ENCODE data around the gene ANK2.

Gene ANK2

DNA sequence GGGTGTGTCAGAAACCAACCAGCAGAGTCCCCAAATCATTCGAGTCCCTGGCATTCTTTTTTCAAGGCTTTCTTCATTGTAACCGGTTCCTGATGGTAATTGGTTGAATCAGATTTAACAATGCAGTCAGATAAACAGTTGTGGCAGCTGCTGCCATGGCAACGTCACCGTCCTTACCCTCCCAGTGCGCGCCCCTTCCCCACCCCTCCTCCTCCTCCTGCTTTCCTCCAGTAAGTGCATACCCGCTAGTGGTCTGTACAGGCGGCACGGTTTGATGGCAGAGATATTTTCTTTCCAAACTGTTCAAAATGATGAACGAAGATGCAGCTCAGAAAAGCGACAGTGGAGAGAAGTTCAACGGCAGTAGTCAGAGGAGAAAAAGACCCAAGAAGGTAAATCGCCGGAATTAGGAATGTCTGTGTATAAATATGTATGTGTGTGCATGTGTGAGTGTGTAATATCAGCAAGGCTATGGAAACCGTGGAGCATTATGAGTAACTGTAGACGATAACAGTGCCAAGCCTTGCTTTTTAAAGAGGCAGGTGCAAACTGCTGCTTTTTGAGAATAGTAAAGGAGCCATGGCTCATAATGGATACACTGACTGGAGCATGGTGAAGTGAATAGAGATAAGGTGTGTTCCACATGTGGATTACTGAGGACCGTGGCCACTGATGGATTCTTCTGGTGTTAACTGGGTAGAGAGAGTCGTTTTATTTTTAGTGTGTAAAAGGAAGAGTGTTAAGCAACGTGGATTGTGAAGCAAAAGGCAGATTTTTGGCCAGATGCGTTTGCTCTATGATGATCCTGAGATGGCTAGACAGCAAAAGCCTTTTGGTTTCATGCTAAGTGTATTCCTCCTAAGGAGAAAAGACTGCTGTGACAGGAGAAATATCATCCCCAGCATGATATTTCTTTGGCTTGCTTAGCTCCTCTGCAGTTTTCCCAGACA lies at the start of gene ANK2:
Gene ANK2 (plus strand): TSS at position 233 of the 950 bp plus-strand sequence. CDS start 76 bp downstream, at position 309.
- no peak for DNase-seq (ENCODE audit: low spot score)

DNA sequence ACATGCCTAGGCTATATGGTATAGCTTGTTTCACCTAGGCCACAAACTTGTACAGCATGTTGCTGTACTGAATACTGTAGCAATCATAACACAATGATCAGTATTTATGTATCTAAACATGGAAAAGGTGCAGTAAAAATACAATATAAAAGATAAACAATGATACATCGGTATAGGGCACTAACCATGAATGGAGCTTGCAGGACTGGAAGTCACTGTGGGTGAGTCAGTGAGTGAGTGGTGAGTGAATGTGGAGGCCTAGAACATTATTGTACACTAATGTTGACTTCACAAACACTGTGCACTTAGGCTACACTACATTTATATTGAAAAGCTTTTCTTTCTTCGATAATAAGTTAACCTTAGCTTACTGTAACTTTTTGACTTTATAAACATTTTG lies 45.6 kb upstream of the ANK2 start:
- DNase-seq (ENCODE audit: low spot score): no peak

DNA sequence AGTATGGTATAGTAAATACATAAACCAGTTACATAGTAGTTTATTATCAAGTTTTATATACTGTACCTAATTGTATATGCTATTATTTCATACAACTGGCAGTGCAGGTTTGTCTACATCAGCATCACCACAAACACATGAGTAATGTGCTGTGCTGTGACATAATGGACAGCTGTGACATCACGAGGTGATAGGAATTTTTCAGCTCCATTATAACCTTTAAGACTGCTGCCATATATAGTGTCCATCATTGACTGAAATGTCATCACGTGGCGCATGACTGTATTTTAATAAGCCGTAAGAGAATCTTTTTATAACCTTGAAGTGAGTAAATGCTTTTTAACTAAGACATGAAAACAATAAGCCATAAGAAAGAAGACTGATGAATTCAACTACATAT lies 44.8 kb upstream of the ANK2 start:
- DNase-seq (ENCODE audit: low spot score): no peak

DNA sequence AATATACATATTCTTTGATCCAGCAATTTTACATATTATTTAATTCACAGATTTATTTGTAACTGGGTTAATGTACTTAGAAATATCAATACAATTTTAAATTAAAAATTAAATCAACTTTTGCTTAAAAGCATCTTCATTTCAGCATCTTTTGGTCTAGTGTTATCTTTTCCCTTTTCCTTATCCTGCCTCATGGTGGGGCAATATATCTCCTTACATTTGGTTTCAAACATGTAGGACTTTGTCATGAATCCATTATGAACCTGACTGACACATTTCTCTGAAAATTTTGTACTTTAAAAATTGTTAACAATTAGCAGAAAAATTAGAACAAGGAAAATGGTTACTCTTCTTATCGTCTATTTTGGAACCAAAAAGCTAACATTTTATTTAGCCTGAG lies 42.8 kb upstream of the ANK2 start:
- DNase-seq (ENCODE audit: low spot score): no peak

DNA sequence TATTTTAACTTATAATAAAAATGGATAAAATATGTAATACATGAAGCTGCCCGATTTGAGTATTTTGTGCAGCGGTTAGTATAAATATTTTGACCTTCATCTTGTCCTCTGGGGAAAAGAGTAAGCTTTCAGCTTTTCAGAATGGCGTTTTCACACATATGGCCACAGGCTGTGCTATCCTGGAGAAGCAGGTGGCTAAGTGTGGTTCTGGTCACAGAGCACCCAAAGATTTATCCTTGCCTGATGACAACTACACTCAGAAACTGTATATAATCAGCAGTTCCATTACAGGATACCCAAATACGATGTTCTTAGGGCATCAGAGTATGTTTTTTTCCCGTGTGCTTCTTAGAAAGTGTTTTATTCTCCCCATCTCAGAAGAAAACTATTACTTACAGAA lies 42.3 kb upstream of the ANK2 start:
- DNase-seq (ENCODE audit: low spot score): no peak

DNA sequence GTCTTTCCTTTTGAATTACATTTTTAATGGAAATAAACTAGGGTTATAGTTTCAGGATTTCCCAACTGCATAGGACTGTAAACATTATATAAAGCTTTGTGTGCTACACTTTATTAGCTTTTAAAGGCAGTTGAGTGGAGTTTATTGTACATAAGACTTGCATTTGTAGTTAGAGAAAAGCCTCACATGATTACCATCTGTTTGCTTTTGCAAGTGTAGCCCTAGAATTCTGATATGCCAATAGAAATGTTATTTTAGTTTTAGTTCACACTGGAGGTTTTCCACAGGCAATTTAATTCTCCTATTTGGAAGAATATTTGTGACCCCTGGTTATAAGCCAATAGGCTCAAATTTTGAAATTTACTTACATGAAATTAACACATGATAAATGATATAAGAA lies 41.3 kb upstream of the ANK2 start:
- DNase-seq (ENCODE audit: low spot score): no peak

DNA sequence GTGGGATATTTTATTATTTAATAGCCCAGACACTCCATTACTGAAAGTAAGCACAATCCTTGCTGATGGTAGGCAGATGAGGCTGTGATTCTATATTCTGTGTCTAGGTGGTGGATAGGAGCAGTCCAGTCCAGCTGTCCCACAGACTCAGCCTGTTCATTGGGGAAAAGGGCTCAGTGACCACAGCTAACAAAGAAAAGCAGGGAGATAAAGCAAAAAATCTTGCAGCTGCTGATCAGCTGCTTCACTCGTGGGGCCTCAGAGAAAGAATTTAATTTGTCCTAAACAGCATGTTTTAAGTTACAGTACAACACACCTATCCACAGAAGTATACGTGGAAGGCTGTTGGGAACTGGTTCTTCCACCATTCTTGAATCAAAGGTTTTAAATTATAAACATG lies 40.7 kb upstream of the ANK2 start:
- no peak for DNase-seq (ENCODE audit: low spot score)

DNA sequence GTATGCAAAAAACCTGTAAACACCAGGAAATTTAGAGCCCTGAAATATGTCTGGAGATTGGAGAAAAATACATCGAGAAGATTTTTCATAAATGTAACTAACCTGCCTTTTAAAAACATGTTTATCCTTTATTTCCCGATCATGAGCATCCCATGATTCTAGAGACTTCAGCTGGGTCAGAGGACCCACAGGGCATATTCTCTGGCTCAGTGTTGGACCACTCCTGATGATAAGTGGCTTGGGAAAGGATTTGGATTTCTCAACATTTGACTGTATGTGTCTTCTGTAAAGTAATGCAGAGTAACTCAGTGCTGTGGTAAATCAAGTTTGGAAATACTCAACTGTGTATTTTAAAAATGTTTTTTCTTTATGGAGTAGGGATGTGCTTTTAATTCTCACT lies 40.0 kb upstream of the ANK2 start:
- DNase-seq (ENCODE audit: low spot score): no peak

DNA sequence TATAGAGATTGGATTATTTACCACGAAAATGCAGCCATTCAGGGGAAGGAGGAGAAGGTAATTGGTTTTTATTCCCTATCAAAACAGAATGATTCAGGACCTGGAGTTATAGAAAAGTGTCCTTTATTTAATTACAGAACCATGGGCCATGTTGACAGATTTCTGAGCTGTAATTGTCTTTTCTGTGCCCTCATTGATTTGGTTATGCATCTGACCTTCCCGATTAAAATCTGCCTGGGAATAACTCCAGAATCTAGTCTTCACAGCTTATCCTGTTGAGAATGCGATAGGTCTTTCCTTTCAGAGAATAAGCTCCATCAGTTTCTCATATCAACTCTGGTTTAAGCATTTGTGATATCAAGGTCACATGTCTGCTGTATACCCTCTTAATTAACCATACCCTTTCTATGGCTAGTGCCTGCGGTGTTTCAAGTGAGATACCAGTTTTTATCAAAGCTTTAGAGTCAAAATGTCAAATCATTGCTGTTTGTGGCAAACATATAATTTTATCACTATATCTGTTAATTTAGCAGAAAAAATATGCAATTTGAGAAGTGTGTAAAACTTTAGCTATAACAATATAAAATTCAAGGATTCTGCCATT lies 37.2 kb upstream of the ANK2 start:
- DNase-seq (ENCODE audit: low spot score): no peak

DNA sequence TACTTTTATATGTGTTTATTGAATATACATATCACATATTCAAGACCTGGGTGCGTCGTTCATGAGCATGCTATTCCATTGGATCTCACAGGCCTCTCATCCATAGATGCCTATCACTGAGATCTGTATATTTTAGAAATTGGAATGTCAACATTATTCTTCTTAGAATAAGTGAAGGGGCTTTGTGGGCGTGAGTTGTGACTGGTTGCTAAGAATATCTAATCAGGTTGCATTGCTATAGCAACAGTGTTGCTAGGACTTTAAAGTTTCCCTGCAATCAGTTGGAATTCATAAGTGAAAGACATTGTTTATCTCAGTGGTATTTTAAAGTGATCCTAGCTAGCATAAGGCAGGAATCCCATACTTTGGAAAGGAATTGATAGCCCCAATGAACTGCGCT lies 36.7 kb upstream of the ANK2 start:
- DNase-seq (ENCODE audit: low spot score): no peak

DNA sequence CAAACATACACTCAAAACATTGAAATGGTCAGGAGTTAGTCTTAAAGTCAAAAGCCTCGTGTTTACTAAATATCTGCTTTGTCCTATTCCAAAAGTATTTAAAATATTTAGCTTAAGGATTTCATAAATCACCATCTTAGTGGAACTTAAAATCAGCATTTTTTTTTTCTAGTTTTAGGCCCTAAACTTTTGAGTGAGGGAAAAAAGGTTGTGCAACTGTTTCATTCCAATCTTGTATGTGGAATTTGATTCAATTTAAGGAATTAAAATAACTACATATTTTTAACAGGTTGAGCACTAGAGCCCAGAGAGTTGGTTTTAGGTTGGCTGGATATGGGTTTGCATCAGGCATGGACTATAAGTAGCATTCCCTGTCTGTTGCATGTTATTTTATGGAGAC lies 35.7 kb upstream of the ANK2 start:
- DNase-seq (ENCODE audit: low spot score): no peak

DNA sequence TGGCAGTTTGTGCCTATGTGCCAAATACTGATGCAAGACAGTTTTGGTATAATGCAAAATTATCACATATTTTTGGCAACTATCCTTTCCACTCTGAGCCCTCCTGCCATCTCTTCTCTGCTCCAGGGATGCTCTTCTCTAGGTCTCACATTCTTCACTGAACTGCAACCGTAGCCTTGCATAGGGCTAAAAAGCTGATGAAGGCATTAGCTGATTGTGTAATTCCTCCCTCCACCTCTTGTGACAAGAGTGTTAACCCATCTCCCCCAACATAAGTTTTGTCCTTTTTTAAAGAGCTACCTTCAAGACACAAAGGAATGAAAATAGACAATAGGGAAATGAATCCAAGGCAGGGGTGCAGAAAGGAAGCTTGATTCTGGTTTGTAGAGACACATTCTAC lies 33.1 kb upstream of the ANK2 start:
- DNase-seq (ENCODE audit: low spot score): no peak

DNA sequence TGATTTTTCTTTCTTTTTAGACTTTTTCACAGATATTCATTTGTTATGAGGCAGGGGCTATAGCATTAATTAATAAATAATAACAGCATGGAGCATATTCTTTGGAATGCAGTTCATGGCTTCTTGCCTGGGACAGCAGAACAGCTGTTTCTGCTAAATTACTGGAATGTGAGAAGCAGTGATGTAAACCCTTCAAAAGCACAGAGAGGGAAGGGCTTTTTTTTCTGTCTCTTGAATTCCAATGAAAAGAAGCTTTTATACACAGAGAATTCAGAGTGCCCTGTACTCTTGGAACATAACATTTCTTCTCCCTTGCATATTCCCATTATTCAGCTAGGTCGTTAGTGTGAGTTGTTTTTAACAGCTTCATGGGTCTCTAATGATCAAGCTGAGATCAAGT lies 28.5 kb upstream of the ANK2 start:
- no peak for DNase-seq (ENCODE audit: low spot score)

DNA sequence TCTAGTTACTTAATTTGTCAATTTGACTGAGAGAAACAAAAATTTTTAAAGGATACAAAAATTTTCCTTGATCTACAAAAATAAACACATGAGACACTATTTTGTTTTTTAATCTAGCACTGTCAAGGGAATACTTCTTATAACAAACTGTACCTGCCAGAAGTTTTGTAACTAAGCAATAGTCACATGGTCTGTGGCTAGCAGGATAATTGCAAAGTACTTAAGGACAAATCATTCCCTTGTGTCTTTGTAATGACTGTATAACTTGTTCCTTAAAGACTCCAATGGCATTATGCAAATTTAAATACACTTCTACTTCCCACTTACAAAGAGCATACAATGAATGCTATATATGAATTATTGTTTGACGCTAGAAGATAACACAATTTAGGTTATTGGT lies 25.1 kb upstream of the ANK2 start:
- DNase-seq (ENCODE audit: low spot score): no peak

DNA sequence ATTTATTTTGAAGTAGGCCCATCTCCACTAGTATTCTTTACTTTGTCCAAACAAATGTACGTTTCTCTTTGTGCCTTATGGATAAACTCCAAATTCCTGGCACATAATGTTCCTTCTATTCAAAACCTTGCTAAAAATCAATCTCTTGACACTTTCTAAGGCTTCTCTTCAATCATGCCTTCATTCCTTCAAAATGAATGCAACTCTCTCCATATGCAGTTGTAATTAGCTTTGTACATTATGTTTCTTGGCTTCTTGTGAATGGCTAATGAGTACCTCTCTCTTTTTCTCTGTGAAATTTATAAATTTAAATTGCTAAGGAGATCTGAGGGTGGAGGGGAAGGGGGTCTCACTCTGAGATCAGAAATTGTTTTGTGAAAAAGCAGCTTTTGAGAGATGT lies 24.0 kb upstream of the ANK2 start:
- DNase-seq (ENCODE audit: low spot score): no peak

DNA sequence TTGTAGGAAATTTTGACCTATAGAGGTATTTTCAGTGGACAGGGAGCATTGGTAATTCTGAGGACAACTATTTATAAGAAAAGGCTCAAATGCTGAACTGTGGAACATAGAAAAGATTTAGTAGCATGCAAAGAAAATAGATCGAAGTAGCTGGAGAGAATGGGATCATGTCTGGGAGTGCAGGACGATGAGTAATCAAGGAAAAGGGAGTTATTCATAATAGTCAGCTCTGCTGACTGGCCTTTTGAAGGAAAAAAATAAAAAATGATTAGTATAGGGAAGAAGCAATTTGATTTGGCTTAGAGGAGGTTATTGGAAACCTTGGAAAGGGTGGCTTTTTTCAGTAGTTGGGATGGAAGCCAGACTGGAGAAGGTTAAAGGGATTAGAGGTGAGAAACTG lies 22.9 kb upstream of the ANK2 start:
- DNase-seq (ENCODE audit: low spot score): no peak

DNA sequence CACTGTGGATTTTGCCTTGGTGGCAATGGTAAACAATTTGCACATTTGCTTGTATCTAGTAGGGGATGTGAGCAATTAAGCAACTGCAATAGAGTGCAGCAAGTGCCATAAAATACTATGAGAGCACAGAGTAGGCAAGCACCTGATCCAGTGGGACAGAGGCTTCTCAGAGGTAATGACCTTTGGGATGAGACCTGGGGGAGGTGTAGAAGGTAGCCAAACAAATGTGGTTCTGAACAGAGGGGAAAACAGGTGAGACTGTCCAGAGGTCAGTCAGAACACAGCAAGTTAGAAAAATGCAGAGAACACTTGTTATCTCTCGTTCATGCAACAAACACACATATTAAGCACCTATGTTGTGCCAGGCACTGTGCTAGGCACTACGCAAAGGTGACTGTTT lies 21.4 kb upstream of the ANK2 start:
- no peak for DNase-seq (ENCODE audit: low spot score)

DNA sequence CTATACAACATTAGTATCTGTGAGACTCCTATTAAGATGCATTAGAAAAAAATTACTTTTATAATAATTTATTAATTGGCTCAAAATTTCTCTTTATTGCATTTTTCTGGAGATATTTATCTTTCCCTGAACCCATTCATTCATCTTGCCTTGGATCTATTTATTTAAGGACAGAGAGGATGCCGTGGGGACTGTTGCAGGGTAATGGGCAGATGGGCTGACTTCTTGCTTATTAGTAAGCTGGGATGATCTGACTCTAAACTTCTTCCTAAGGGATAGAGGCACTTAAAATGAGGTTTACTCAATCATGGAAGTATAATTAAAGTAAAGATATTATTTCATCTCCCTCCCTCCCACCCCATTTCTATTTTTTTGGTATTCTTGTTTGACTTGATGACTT lies 18.2 kb upstream of the ANK2 start:
- DNase-seq (ENCODE audit: low spot score): no peak

DNA sequence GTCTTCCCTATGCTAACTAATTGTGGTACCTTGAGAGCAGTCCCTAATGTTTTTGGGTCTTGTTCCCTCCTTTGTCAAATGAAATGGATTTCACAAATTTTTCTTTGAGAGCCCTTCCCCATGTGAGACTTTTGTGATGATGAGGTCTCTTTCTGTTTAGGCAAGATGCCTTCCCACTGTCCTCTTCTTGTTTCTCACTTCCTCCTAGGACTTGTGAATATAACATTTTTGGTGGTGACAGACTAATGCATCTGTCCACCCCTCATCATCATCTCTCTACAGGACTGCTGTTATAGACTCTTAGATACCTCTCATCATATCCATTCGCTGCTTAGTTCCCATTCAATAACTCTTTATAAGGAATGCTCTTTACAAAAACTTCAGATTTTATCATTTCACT lies 8.7 kb upstream of the ANK2 start:
- DNase-seq (ENCODE audit: low spot score): no peak

DNA sequence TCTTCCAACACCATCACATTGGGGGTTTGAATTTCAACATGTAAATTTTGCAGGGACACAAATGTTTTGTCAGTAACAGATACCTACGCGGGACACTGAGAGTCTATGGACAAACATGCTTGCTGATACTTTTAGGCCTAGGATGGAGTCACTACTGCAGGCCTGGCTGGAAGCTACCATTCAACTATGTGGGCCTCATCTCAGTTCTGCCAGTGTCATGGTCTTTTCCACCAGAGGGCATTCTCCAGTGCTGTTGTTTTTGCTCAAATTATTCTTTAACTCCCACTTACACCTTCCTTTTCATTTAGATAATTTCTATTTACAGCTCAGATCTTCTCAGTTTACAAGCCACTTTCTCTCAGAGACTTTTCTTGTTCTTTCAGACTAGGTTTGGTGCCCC lies 7.0 kb upstream of the ANK2 start:
- no peak for DNase-seq (ENCODE audit: low spot score)

DNA sequence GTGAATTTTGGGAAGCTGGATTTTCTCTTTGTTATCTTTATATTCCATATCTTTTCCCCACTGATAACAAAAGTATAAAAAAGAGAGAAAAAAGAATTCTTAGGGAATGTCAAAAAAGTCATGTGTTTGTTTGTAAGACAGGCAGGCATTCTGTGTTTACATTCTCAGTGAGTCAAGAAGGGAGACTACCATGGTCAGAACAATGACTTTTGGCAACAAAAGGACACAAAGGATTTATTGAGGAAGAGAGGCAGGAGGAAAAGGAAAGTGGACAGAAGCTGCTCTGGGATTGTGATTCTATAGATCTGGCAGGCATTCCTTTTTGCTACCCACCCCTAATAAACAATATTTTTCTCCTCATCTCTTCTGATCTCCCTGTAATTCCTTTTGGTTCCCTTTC lies 5.9 kb upstream of the ANK2 start:
- DNase-seq (ENCODE audit: low spot score): no peak

DNA sequence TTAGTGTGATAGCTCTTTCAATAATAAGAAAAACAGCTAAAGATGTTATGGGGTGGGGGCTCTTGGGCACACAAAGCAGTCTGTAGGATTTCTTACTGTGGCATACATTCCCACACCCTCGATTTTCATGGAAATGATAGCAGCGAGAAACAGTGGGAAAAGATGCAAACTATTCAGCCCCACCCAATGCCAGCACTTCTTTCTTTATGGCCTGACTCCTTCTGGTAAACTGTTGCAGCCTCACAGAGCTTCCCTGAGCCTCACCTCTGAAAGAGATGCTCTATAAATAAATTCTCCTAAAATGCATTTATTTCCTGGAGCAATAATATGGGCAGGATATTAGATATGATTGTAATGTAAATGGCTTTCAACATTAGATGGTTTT lies 910 bp downstream of the ANK2 start:
- no peak for DNase-seq (ENCODE audit: low spot score)

DNA sequence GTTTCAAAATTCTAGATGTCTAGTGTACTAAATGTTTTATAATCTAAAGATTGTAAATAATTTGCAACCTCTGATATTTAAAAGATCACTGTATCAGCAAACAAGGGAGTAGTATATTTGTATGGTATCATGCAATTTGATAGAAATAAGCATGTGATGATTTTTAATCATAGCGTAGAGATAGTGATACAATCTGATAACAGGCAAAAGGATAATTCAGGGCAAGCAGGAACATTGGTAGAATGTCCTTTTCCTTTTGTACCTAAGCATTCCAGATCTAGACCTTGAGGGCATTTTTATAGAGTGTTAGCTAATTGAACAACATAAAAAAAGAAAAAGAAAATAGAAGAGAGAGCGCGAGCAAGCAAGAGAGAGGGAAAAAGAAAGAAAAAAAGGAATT lies 1.4 kb downstream of the ANK2 start:
- DNase-seq (ENCODE audit: low spot score): no peak

DNA sequence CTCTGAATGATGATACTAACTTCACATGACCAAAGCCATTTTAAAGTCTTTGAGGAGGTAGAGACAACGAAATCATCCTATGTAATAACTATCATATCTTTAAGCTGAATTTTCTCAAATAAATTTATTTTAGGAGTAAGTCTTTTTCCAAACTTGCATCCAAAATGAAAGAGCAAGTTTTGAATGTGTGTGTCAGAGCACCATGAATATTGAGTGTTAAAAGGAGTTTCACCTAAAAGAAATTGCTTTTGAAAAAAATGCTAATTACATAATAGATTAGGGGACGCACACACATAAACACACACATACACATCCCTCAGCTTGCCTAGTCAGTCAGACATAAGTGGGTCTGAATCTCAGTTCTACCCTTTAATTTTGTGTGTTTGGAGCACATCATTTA lies 1.9 kb downstream of the ANK2 start:
- DNase-seq (ENCODE audit: low spot score): no peak
